ENCODE results near the gene TEKT5. TPM values are rescaled to one million over a fixed set of nuclear protein-coding genes. Genes with fewer than 3 reads are reported as not detected.

TEKT5 gene
- total RNA-seq, 1 experiment from 2014 or later: not detected

DNA sequence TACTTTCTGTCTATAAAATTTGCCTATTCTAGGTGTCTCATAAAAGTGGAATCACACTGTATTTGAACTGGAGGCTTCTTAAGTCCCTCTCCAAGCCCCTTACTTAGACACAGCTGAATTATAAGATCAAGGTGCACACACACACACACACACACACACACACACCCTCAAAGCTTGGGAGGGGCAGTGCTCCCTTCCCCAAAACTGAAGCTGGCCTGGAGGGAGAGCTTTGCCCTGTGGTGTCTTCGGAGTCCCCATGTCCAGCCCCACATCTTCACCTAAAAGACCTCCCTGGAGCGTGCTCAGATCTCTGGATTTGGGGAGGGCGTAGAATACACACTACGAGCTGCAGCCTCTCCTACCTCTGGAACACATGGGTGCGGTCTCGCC is 115.2 kb downstream of the TEKT5 start:
- TF ChIP-seq, protein P1, sequence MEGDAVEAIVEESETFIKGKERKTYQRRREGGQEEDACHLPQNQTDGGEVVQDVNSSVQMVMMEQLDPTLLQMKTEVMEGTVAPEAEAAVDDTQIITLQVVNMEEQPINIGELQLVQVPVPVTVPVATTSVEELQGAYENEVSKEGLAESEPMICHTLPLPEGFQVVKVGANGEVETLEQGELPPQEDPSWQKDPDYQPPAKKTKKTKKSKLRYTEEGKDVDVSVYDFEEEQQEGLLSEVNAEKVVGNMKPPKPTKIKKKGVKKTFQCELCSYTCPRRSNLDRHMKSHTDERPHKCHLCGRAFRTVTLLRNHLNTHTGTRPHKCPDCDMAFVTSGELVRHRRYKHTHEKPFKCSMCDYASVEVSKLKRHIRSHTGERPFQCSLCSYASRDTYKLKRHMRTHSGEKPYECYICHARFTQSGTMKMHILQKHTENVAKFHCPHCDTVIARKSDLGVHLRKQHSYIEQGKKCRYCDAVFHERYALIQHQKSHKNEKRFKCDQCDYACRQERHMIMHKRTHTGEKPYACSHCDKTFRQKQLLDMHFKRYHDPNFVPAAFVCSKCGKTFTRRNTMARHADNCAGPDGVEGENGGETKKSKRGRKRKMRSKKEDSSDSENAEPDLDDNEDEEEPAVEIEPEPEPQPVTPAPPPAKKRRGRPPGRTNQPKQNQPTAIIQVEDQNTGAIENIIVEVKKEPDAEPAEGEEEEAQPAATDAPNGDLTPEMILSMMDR (conservative IDR thresholded peaks at IDR 0.05; ENCODE audit: low read depth, low read length): no peak
- TF ChIP-seq EZH2 (IDR thresholded peaks at IDR 0.05; ENCODE audit: borderline replicate concordance, low read depth, low read length, poor library complexity, severe bottlenecking): no peak
- Histone ChIP-seq H3K4me1 (ENCODE audit: insufficient read depth, low read length, poor library complexity, severe bottlenecking) (peaks cover 4% of the 10 kb centered on the region), H3K27ac (ENCODE audit: low read depth, low read length, poor library complexity, severe bottlenecking) (peak overlapping the region; percentile 79), H3K9me3 (ENCODE audit: low read depth, low read length, poor library complexity, severe bottlenecking) (no peaks in the 10 kb centered on the region), H3K4me3 (ENCODE audit: low read depth, low read length, poor library complexity, severe bottlenecking) (peak overlapping the region; percentile 84), H3K27me3 (replicated peaks; ENCODE audit: insufficient read depth, low read depth, low read length, poor library complexity) (no peaks in the 10 kb centered on the region), H3K36me3 (ENCODE audit: insufficient read depth, low read length, poor library complexity, severe bottlenecking) (no peaks in the 10 kb centered on the region)
- ChIA-PET POLR2A (ENCODE audit: low non-redundant PET) (no interaction called here), CTCF (interaction anchor here (0.6 kb wide), 1 partner anchor 204 kb away, joined by 4 read pairs; no protein-coding TSS in a partner anchor)
- intact Hi-C loops (cut with micrococcal nuclease; ENCODE audit: unreplicated experiment): no loop called here
- no TSS peak for BruUV-seq (replicated peaks)
- no peak for DNase-seq (ENCODE audit: low spot score)

DNA sequence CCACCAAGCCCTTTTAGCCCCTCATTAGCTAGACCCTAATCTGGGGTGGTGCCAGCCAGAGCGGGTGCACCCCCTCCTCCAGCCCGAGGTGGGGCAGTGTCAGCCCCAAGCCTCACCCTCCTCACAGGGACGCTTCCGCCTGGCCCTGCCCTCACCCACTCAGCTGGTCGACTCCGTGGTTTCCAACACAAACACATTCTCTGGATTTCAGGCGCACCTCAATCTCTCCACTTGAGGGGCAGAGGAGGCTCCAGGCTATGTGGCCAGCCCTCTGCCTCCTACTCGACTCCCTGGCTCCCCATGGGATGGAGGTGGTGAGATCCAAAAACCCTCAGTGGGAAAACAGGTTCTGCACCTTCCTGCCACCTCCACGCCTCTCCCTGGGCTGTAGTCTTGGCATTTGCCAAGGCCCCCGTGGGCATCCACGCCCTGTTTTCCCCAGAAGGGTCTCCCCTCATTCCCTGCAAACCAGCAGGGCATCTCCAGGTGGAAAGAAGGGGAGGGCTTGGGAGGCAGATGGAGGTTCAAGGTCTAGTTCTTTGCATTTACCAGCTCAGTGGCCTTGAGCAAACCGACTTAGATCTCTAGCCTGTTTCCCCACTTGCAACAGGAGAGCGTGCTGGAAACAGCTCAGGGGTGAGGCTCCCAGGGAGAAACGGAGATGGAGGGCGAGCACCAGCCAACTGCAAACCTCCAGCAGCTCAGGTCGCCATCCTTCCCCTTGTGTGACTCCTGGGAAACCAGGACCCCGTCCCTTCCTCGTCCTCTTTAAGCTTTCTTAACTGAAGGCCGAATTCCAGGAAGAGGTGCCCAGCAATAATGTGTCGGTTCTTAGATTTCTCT is 116.0 kb downstream of the TEKT5 start:
- H3K4me3 ChIP-seq (ENCODE audit: low read depth, low read length, poor library complexity, severe bottlenecking): no peak overlapping the region
- BruUV-seq (replicated peaks): no TSS peak
- no peaks in the 10 kb centered on the region for H3K9me3 ChIP-seq (ENCODE audit: low read depth, low read length, poor library complexity, severe bottlenecking)
- intact Hi-C loops (cut with micrococcal nuclease; ENCODE audit: unreplicated experiment): no loop called here
- POLR2A ChIA-PET (ENCODE audit: low non-redundant PET): no interaction called here
- TF ChIP-seq, protein P1 (conservative IDR thresholded peaks at IDR 0.05; ENCODE audit: low read depth, low read length): no peak
- TF ChIP-seq EZH2 (IDR thresholded peaks at IDR 0.05; ENCODE audit: borderline replicate concordance, low read depth, low read length, poor library complexity, severe bottlenecking): no peak
- H3K27ac ChIP-seq (ENCODE audit: low read depth, low read length, poor library complexity, severe bottlenecking): no peak overlapping the region
- no peaks in the 10 kb centered on the region for H3K36me3 ChIP-seq (ENCODE audit: insufficient read depth, low read length, poor library complexity, severe bottlenecking)
- no peak for DNase-seq (ENCODE audit: low spot score)
- H3K27me3 ChIP-seq (replicated peaks; ENCODE audit: insufficient read depth, low read depth, low read length, poor library complexity): no peaks in the 10 kb centered on the region
- CTCF ChIA-PET: interaction anchor here (0.6 kb wide), 1 partner anchor 205 kb away, joined by 4 read pairs; no protein-coding TSS in a partner anchor
- peaks cover 4% of the 10 kb centered on the region for H3K4me1 ChIP-seq (ENCODE audit: insufficient read depth, low read length, poor library complexity, severe bottlenecking)

Other genes starting within 250 kb of the TEKT5 start
- gene EMP2, start 114.3 kb downstream of the TEKT5 start, total RNA-seq (2021): 12.9 and 15.9 TPM in 2 replicates
- 22.9 and 25.2 TPM in 2 replicates for gene NUBP1, start 48.9 kb upstream of the TEKT5 start, total RNA-seq (2021)
- gene TVP23A, start 123.9 kb upstream of the TEKT5 start, total RNA-seq (2021): not detected in 2 replicates
- not detected in 2 replicates for gene CIITA, start 182.3 kb upstream of the TEKT5 start, total RNA-seq (2021)
- gene DEXI, start 247.5 kb upstream of the TEKT5 start, total RNA-seq (2021): 30.7 and 31.6 TPM in 2 replicates
- 21.3 and 23.4 TPM in 2 replicates for gene CLEC16A, start 249.6 kb upstream of the TEKT5 start, total RNA-seq (2021)

Data from A673 (cell line).